ES-I3 (cell line): ENCODE measurements around the gene C1orf21.

Source experiments
- H3K36me3 ChIP-seq: 2 replicates; pipeline ENCODE4 v1.6.1; 2013; ENCODE audit warnings: mild to moderate bottlenecking, low read length, control low read depth, moderate library complexity; ENCODE audit not compliant: insufficient read depth
- H3K4me1 ChIP-seq: 2 replicates; pipeline ENCODE4 v1.6.1; 2013; ENCODE audit warnings: mild to moderate bottlenecking, control low read depth, low read length; ENCODE audit not compliant: insufficient read depth
- H3K9ac ChIP-seq: 2 replicates; pipeline ENCODE4 v1.6.1; 2013; ENCODE audit warnings: low read depth, mild to moderate bottlenecking, low read length, moderate library complexity
- H3K9me3 ChIP-seq: 2 replicates; pipeline ENCODE4 v1.6.1; 2013; ENCODE audit warnings: mild to moderate bottlenecking, low read length, moderate library complexity; ENCODE audit not compliant: control insufficient read depth, insufficient read depth

The C1orf21 gene

DNA sequence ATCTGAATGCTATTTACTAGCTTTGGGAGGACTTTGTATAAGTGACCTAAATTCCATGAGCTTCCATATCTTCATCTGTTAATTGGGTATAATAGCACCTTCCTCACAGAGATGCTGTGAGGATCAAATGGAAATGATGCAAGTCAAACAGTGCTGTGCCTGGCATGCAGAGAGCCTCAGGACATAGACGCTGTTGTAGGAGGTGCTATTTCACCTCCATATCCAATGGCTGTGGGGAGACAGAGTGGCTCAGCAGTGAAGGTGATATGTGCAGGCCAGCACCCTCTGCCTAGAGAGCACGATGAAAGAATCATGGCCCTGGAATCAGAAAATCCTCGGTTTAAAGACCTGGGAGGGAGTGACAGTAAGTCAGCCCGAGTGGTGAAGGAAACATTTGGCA, 16.0 kb upstream of the C1orf21 start:
- no peak overlapping the region for H3K9ac ChIP-seq
- H3K36me3 ChIP-seq, result no peaks in the 10 kb centered on the region
- no peaks in the 10 kb centered on the region for H3K9me3 ChIP-seq
- no peaks in the 10 kb centered on the region for H3K4me1 ChIP-seq

DNA sequence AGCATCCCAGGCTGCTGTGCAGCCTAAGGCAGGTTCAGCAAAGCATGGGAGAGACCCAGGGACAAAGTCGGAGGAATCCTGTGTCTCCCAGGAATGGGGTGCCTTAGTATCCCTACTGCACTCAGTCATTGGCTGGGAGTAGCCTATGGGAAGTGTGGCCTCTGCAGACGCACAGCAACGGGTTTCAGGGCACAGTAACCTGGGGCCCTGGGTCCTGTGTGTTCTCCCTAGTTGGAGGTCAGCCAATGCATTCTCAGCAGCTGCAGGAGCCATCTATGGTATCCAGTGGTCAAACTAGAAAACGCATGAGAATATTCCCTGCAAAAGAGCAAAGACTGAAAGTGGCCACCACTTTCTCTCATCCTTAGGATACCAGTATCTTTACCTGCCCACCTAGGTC, 13.7 kb upstream of the C1orf21 start:
- Histone ChIP-seq H3K36me3 (no peaks in the 10 kb centered on the region), H3K9ac (no peak overlapping the region), H3K4me1 (no peaks in the 10 kb centered on the region), H3K9me3 (no peaks in the 10 kb centered on the region)

DNA sequence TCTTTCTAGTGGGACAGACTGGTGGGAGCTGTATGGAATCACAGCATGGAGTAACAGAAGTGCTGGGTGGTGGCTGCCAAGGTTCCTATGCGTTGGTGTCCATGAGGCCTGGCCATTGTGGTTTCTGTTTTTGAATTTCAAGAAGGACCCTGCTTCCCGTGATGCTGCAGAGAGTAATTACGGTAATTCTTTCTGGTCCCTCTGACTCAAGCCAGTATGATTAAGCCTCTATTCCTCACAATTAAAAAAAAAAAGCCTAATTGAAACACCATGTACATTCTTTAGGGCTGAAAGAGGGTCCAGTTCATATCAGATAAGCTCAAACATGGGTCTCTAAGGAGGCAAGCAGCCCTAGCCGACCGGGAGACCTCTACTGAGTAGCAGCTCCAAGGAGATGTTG, 10.5 kb upstream of the C1orf21 start:
- H3K36me3 ChIP-seq, result no peaks in the 10 kb centered on the region
- no peak overlapping the region for H3K9ac ChIP-seq
- H3K9me3 ChIP-seq, result no peaks in the 10 kb centered on the region
- no peaks in the 10 kb centered on the region for H3K4me1 ChIP-seq

DNA sequence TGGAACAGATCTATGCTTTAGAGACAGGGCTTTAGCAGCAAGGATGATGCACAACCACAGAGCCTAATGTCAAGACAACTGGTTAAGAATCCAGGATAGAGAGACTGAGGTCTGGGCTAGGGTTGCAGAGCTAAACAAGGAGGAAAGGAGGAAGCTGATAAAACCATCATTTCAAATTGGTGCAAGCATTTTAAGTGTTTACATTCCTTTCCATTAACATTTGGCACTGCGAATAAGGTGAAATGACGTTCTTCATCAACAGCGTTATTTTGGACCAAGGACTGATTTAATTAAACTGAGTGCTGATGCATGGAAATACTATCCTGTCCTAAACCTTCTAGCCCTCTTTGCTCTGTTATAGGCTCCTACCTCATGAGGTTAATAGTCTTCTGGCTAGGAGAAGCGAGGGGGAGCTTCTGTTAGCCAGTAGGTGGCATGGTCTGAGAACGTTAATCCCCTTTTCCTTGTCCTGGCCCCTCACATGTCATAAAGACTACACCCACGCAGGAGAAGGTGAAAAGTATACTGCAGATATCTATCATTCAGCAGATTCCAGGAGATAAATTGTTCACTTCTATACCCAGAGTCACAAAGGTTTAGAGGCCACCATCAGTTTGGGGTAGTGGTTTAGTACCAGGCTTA, 7.6 kb upstream of the C1orf21 start:
- H3K4me1 ChIP-seq, result no peaks in the 10 kb centered on the region
- H3K9ac ChIP-seq, result no peak overlapping the region
- no peaks in the 10 kb centered on the region for H3K9me3 ChIP-seq
- H3K36me3 ChIP-seq, result no peaks in the 10 kb centered on the region

DNA sequence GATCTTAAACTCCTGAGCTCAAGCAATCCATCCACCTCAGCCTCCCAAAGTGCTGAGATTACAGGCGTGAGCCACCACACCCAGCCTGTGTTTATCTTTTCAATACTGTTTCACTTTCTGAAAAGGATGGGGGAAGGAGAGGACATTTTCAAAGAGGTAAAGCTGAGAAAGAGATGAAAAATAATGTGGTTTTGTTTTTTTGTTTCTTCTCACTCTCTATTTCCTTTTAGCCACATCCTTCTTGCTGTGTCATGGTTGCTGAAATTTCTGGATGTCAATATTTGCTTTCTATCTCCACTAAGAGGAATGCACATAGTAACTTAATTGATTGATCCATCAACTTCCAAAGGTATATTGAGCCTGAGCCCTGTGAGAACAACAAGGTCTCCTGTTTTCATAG, 6.4 kb upstream of the C1orf21 start:
- Histone ChIP-seq H3K9me3 (no peaks in the 10 kb centered on the region), H3K4me1 (no peaks in the 10 kb centered on the region), H3K9ac (no peak overlapping the region), H3K36me3 (no peaks in the 10 kb centered on the region)

DNA sequence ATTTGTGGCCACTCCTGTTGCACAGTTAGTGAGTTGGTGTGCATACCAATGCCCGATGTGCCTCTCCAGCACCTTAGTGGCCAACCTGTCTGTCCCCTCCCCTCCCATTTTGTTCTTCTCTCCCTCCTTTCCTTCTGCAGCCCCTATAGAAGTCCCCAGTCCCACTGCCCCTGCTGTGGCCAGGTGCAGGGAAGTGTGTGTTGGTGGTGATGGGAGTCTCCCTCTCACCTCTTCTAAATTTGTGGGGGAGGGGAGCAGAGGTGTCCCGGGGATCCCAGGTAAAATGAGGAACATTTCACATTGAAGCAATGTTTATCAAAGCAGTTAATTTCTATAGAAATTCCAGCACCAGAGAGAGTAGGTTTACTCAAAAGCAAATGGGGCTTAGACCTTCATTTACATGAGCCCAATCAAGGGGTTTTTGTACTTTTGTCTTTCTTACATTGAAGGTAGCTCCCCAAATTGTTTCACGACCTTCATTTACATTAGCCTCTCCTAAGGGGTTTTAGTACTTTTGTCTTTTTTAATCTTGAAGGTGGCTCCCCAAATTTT, 3.0 kb upstream of the C1orf21 start:
- no peaks in the 10 kb centered on the region for H3K9me3 ChIP-seq
- H3K36me3 ChIP-seq, result no peaks in the 10 kb centered on the region
- no peak overlapping the region for H3K9ac ChIP-seq
- no peaks in the 10 kb centered on the region for H3K4me1 ChIP-seq

DNA sequence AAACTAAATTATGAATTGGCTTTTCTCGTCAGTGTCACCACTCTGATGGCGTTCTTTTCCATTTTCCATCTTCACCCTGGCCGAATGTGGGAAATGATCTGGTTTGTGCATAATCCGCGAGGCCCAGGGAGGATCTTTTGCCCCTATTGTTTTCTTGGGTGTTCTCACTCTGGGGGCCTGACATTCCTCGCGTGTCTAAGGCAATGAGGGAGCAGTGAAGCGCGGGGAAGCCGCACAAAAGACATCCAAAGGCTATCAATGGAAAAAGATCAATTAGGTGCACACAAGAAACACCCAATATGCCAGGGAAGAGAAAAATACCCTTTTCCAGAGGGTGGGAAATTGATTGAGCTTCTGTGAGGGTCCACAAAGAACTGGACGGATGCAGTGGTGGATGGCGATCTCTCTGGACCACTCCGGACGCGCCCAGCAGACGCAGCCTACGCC, 941 bp upstream of the C1orf21 start:
- Histone ChIP-seq H3K9ac (peak overlapping the region; percentile 88), H3K36me3 (no peaks in the 10 kb centered on the region), H3K9me3 (no peaks in the 10 kb centered on the region), H3K4me1 (peaks cover under 1% of the 10 kb centered on the region)

DNA sequence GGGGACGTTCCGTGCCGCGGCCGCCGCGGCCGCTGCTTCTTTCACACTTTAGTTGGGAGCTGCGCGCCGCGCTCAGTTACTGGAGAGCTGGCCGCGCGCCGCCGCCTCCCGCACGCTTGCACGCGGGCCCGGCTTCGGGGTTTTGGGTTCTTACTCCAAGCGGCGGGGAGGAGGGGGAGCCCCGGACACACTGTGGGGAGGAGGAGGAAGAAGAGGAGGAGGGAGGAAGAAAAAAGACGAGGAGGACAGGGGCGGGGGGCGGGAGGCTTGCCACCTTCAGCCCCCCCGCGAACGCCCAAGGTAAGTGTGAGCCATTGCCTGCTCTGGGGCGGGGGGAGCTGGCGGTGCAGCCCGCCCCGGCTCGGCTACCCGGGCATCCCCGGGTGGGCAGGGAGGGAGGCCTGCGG, 243 bp downstream of the C1orf21 start:
- H3K4me1 ChIP-seq, result peaks cover 5% of the 10 kb centered on the region
- no peaks in the 10 kb centered on the region for H3K9me3 ChIP-seq
- H3K9ac ChIP-seq, result peak overlapping the region; percentile 88
- no peaks in the 10 kb centered on the region for H3K36me3 ChIP-seq

DNA sequence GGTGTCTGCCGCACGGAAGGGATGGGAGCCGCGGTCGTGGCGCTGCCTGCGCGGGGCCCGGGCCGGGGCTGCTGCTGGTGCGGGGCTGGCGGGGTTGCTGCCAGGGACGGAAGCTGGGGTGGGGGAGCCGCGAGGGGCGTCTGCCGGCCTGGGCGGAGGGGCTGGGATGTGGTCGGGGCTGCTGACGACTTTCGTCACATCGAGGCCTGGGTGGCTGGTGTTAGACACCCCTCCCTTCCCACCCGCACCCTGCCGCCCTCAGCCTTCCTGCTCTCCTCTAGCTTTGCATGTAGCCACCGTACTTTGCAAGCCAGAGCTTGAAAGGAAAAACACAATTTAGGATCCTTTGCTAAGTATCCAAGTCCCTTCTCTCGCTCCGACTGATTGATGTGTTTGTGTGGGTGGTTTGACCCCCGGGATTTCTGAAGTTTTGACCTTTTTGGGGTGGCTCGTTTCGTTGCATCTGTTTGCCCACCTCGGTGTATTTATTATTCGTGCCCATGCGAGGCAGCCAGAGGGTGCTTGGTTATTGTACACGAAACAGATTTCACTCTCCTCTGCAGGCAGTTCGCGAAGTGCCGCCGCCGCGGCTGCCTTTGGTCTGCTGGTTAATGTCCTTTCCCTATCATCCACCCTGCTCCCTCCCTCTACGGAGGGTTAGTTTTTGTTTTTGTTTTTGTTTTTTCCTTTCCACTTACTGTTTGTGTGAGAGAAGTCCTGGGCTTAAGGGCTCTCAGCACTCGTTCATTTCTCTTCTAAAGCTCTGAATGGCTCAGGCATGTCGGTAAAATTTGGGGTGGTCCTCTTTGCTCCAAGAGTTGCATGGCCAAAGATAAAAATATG, 868 bp downstream of the C1orf21 start:
- H3K36me3 ChIP-seq, result no peaks in the 10 kb centered on the region
- peak overlapping the region; percentile 88 for H3K9ac ChIP-seq
- peaks cover 5% of the 10 kb centered on the region for H3K4me1 ChIP-seq
- H3K9me3 ChIP-seq, result no peaks in the 10 kb centered on the region

DNA sequence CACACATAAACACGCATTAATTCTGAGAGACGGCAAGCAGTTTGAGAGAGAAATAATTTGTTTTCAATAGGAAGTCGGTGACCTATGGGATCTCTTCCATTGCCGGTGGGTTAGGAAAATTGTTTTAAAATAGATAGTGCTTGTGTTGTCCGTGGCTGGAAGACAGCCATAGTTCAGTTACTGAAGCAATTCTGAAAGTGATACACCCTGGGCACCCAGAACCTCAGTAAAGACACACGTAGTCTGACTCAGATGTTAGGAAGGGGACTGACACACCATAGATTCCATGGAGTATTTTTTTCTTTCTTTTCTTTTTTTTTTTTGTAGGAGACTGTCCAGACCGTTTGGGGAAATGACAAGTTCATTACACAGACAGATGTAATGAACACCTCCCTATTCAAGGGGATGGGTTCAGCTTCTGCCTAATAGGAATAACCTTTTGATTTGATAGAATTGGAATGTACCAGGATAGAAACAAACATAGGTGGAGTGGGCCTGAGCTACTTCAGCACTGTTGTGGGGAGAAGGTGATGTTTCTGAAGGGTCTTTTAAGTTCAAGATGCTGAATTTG, 1.6 kb downstream of the C1orf21 start:
- Histone ChIP-seq H3K9ac (peak overlapping the region; percentile 88; the same call in 1 of the 2 replicates), H3K4me1 (peaks cover 5% of the 10 kb centered on the region)

DNA sequence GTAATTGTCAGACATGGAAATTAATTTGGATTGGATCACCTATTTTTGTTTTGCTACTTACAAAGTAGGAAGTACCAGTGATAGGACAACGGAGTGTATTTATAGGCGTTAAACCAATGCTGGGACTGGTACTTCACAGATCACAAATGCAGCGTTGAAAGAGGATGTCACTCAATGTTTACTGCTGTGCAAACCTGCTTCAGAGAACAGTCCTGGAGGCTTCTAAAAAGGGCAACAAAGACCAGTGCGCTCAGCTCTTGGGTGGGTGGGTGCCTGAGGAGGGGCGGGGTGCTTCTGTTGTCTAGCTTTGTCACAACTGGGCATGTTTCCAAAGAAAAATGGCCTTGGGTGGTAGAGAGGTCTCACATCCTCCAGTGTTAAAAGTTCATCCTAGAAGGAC, 2.1 kb downstream of the C1orf21 start:
- Histone ChIP-seq H3K9ac (no peak overlapping the region), H3K4me1 (peaks cover 5% of the 10 kb centered on the region), H3K36me3 (no peaks in the 10 kb centered on the region), H3K9me3 (no peaks in the 10 kb centered on the region)

More for the DNA sequence above, 1.6 kb downstream of the C1orf21 start:
- H3K9me3 ChIP-seq, result no peaks in the 10 kb centered on the region
- H3K36me3 ChIP-seq, result no peaks in the 10 kb centered on the region

DNA sequence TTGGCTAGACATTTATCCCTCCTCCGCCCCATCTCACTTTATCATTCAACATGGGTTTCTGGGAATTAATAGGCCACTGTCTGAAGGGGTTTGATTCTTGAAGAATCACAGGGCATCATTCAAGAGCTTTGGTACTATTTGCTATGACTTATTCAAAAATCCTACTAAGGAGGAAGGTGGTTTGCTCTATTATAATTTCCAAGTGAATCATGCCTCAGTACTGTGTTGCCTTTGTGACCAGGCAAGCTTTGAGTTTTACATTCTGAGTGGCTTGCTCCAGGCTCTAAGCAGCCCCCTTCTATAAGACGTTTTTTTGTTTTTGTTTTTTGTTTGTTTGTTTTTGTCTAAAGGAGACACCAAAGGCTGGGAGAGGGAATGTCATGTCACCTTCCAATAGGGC, 2.6 kb downstream of the C1orf21 start:
- H3K36me3 ChIP-seq, result no peaks in the 10 kb centered on the region
- H3K9ac ChIP-seq, result no peak overlapping the region
- H3K9me3 ChIP-seq, result no peaks in the 10 kb centered on the region
- H3K4me1 ChIP-seq, result peaks cover 5% of the 10 kb centered on the region

DNA sequence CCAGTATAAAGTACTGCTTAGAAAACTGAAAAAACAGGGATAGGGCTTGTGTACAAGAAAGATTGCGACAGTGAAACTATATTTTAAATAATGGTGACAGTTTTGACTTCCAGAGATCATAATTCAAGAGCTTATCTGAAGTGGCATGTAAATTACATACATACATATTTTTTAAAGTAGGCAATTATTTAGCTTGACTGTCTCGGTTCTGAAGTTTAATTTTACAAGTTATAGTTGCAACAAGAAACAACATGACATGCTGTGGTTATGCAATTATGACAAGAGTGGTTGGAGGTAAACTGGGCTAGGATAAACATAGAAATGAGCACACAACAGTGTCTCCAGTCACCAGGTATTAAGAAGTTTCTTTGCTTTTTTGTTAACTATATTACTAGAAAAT, 4.1 kb downstream of the C1orf21 start:
- H3K9me3 ChIP-seq, result no peaks in the 10 kb centered on the region
- peaks cover 5% of the 10 kb centered on the region for H3K4me1 ChIP-seq
- H3K9ac ChIP-seq, result no peak overlapping the region

DNA sequence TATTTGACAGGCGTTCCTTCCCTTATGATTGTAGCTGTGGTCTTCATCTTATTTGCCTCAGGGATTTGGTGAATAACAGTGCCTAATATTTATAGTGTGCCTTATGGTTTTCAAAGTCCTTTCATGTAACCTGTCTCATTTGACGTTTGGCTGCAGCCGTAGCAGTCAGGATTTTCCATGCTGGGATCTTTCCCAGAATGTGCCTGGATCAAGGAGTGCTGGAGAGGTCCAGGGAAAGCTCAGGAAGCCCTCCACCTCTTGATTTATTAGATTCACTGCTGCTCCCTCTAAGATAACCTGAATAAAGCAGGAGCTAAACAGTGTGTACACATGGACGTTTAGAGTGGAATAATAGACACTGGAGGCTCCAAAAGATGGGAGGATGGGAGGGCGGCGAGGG, 5.2 kb downstream of the C1orf21 start:
- Histone ChIP-seq H3K36me3 (no peaks in the 10 kb centered on the region), H3K9ac (no peak overlapping the region), H3K4me1 (peaks cover 5% of the 10 kb centered on the region), H3K9me3 (no peaks in the 10 kb centered on the region)

More for the DNA sequence above, 4.1 kb downstream of the C1orf21 start:
- no peaks in the 10 kb centered on the region for H3K36me3 ChIP-seq
